SU-DHL-6 (cell line): ENCODE measurements around the gene HMGN4.
A peak's percentile ranks its signal among the peaks of the same experiment; 100 is the strongest.
"Not testable (repeated sequence)": the region's sequence is repeated elsewhere in the genome, so short reads cannot be mapped to it uniquely, and the experiment has no call there.

ENCODE experiments used
- H2AFZ ChIP-seq: fragments of 200-600 bp; sonication (generic); 2 replicates; pipeline ENCODE4 v1.6.1; 2014; ENCODE audit warnings: low read depth, mild to moderate bottlenecking, moderate library complexity, mixed read lengths, antibody characterized with exemption, low read length; ENCODE audit not compliant: severe bottlenecking
- H3F3A ChIP-seq: fragments of 200-600 bp; shearing (Covaris generic); 2 replicates; pipeline ENCODE4 v1.6.0; 2016; ENCODE audit warnings: antibody characterized with exemption, mild to moderate bottlenecking; ENCODE audit not compliant: insufficient read depth
- H3K27ac ChIP-seq: fragments of 200-600 bp; sonication (generic); 2 replicates; pipeline ENCODE4 v1.5.1; 2016; ENCODE audit warnings: low read depth, mild to moderate bottlenecking, low read length, moderate library complexity, mixed read lengths
- H3K27me3 ChIP-seq: fragments of 200-600 bp; sonication (generic), shearing (Covaris generic); 2 replicates; pipeline ENCODE4 v1.6.0; 2014; ENCODE audit warnings: mild to moderate bottlenecking, low read length
- H3K36me3 ChIP-seq: fragments of 200-600 bp; sonication (generic); 2 replicates; pipeline ENCODE4 v1.6.1; 2014; ENCODE audit warnings: mild to moderate bottlenecking, low read length, mixed read lengths
- H3K4me2 ChIP-seq: fragments of 300-600, 200-600 bp; shearing (Covaris generic), sonication (generic); 2 replicates; pipeline ENCODE4 v1.6.0; 2014; ENCODE audit warnings: low read length, low read depth, mild to moderate bottlenecking; ENCODE audit not compliant: poor library complexity, severe bottlenecking
- H3K4me3 ChIP-seq: fragments of 200-600 bp; sonication (generic); 2 replicates; pipeline ENCODE4 v1.5.1; 2014; ENCODE audit warnings: antibody characterized with exemption, low read length, mild to moderate bottlenecking, mixed read lengths; ENCODE audit not compliant: insufficient read depth, poor library complexity, severe bottlenecking
- H3K79me2 ChIP-seq: fragments of 200-600 bp; sonication (generic); 2 replicates; pipeline ENCODE4 v1.6.1; 2014; ENCODE audit warnings: mild to moderate bottlenecking, low read length, moderate library complexity; ENCODE audit not compliant: insufficient read depth
- H3K9ac ChIP-seq: fragments of 200-600 bp; sonication (generic); 2 replicates; pipeline ENCODE4 v1.7.0; 2014; ENCODE audit warnings: mild to moderate bottlenecking, low read length
- H3K9me2 ChIP-seq: fragments of 200-600 bp; sonication (generic); replicated peaks from 2 replicates; pipeline ENCODE4 v1.6.1; 2014; ENCODE audit warnings: low read length; ENCODE audit not compliant: insufficient read depth
- H3K9me3 ChIP-seq: fragments of 200-600 bp; sonication (generic); 2 replicates; pipeline ENCODE4 v1.6.1; 2014; ENCODE audit warnings: low read length, mixed read lengths; ENCODE audit not compliant: insufficient read depth
- H4K20me1 ChIP-seq: fragments of 200-600 bp; sonication (generic); 2 replicates; pipeline ENCODE4 v1.6.1; 2014; ENCODE audit warnings: low read depth, mild to moderate bottlenecking, antibody characterized with exemption, low read length, moderate library complexity, mixed read lengths
- CTCF ChIP-seq: fragments of 200-600 bp; sonication (generic); IDR thresholded peaks from one replicate; pipeline ENCODE4 v1.5.1; 2017; ENCODE audit warnings: antibody characterized with exemption, mild to moderate bottlenecking, low read length, moderate library complexity; ENCODE audit not compliant: insufficient read depth, poor library complexity, severe bottlenecking
- EZH2phosphoT487 ChIP-seq: fragments of 200-600 bp; sonication (generic), shearing (Covaris generic); conservative IDR thresholded peaks from 2 replicates; pipeline ENCODE4 v1.6.1; 2018; ENCODE audit warnings: mild to moderate bottlenecking, antibody characterized with exemption, low read length, moderate library complexity, mixed read lengths

The HMGN4 gene

DNA sequence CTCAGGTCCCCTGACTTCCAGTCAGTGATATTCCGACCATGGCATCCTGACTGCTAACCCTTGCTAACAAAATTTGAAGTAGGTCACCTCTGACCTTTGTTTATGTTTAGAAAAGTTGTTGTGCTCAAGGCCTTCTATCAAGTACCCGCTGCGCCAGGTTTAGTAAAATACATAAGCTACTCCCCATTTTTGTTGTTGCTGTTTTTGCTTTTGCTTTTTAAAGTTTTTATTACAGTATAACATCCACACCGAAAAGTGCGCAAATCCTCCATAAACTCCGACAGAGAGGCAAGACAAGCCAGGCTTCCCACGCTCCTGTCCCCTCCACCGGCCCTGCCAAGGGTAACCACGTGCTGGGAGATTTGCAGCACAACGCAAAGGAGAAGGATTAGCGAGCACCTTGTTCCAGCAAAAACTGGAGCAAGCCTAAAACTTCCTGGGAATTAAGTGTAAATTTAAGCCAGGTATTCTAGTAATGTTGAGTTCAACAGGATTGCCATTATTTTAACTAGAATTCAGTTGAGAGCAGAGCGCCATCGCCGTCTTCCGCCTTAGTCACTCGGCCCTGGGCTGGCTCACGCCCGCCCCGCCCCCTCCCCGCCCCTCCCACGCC is 17.8 kb upstream of the HMGN4 start:
- H2AFZ ChIP-seq, result peak overlapping the region; percentile 88
- no peaks in the 10 kb centered on the region for H3K36me3 ChIP-seq
- H3K9me2 ChIP-seq, result no peaks in the 10 kb centered on the region
- H3K4me3 ChIP-seq, result peak overlapping the region; percentile 49
- no peaks in the 10 kb centered on the region for H4K20me1 ChIP-seq
- peaks cover 15% of the 10 kb centered on the region for H3F3A ChIP-seq
- no peaks in the 10 kb centered on the region for H3K9me3 ChIP-seq
- no peaks in the 10 kb centered on the region for H3K27me3 ChIP-seq
- TF ChIP-seq CTCF (no peak), EZH2phosphoT487 (no peak)
- peak overlapping the region; percentile 62 for H3K27ac ChIP-seq
- H3K4me2 ChIP-seq, result peak overlapping the region; percentile 67
- H3K9ac ChIP-seq, result peak overlapping the region; percentile 48
- H3K79me2 ChIP-seq, result no peaks in the 10 kb centered on the region

DNA sequence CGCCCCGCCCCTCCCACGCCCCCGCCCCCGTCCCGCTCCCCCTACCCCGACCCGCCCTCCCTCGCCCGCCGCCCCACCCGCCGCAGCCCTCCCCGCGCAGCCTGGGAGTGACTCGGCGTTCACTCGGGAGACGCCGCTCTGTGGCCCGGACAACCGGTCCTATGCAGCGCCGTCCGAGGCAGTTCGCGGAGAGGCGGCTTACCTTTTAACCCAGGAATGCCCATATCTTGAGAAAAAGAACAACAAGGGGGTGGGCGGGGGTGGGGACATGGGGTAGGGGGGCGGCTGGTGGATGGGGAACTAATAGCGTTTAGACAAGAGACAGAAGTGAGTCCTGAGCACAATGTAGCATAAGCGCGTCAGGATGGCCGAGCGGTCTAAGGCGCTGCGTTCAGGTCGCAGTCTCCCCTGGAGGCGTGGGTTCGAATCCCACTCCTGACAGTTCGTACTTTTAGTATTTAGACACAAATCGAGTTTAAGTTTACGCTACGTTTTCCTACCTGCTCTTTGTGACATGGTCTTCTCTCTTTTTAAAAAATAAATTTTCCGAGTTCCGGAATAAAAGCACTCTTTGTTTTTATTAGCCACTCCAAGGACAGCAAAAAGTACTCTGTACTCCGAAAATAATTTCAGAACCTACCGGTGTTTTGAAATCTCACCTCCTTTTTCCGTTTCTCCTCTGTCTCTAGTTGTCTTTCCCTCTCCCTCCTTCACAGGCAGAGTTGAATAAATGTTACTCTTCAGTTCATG is 17.1 kb upstream of the HMGN4 start:
- Histone ChIP-seq H3K9me3 (no peaks in the 10 kb centered on the region), H3K9me2 (no peaks in the 10 kb centered on the region), H3K9ac (peak overlapping the region; percentile 48), H3K4me3 (peak overlapping the region; percentile 51), H3K27ac (peak overlapping the region; percentile 40), H2AFZ (peak overlapping the region; percentile 91), H3K27me3 (no peaks in the 10 kb centered on the region), H3K79me2 (no peaks in the 10 kb centered on the region), H3K4me2 (peak overlapping the region; percentile 69), H3F3A (peaks cover 15% of the 10 kb centered on the region), H4K20me1 (no peaks in the 10 kb centered on the region), H3K36me3 (no peaks in the 10 kb centered on the region)
- TF ChIP-seq EZH2phosphoT487 (no peak), CTCF (no peak)

- no peaks in the 10 kb centered on the region for H3K36me3 ChIP-seq
- H3K4me2 ChIP-seq, result peak overlapping the region; percentile 69
- peaks cover 15% of the 10 kb centered on the region for H3F3A ChIP-seq
- H3K27me3 ChIP-seq, result no peaks in the 10 kb centered on the region
- TF ChIP-seq EZH2phosphoT487 (no peak), CTCF (peak; percentile 69)
- peak overlapping the region; percentile 91 for H2AFZ ChIP-seq
- H3K9me3 ChIP-seq, result no peaks in the 10 kb centered on the region
- no peaks in the 10 kb centered on the region for H3K79me2 ChIP-seq
- H4K20me1 ChIP-seq, result no peaks in the 10 kb centered on the region
- H3K9ac ChIP-seq, result peak overlapping the region; percentile 48
- H3K4me3 ChIP-seq, result peak overlapping the region; percentile 51
- no peaks in the 10 kb centered on the region for H3K9me2 ChIP-seq
- peak overlapping the region; percentile 40 for H3K27ac ChIP-seq
These were observed 16.4 kb upstream of the HMGN4 start for GRCh38 chr6:26521600-26522391.

DNA sequence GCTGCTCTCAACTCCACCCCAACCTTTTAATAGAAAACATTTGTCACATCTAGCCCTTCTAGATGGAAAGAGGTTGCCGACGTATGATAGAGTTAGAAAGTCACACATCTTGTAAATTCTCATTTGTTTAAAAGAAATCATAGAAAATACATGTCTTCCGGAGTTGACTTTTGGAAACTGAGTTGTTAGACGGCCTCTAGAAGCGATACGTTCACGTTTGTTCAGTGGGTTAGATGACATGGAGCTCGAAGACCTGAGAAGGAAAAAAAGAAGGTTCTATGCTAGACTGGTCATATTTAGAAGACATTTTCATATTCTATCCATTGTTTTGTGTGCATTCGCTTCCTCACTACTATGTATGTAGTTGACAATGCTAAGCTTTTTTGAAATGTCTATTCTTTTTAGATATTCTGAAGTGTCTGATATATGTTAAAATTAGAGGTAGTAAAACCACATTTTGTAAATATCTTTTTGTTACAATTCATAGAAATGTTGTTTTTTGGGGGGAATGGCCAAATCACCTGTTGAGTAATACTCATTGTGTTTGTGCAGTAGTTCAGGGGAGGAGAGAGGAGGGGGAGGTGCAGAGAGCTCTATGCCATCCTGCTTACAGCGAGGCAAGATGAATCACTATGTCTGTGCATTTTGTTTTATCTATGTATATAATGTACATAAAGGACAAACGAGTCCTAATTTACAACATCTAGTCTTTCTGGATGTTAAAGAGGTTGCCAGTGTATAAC is 15.5 kb upstream of the HMGN4 start:
- H2AFZ ChIP-seq, H3K4me3 ChIP-seq, H3K9me2 ChIP-seq, H4K20me1 ChIP-seq, H3K27ac ChIP-seq, H3K36me3 ChIP-seq, H3K79me2 ChIP-seq, H3K27me3 ChIP-seq, H3K9me3 ChIP-seq: not testable (repeated sequence)
- H3K4me2 ChIP-seq, result peak overlapping the region; percentile 69
- peak overlapping the region; percentile 48; the same call in 1 of the 2 replicates for H3K9ac ChIP-seq
- H3F3A ChIP-seq, result peaks cover 15% of the 10 kb centered on the region

GRCh38 chr6:26524314-26524713 is 13.9 kb upstream of the HMGN4 start:
- not testable (repeated sequence) for H3K4me2 ChIP-seq, H3K4me3 ChIP-seq

More at GRCh38 chr6:26524314-26524713, 13.9 kb upstream of the HMGN4 start:
- H3K9me3 ChIP-seq, H3K27me3 ChIP-seq, H3K9me2 ChIP-seq, H4K20me1 ChIP-seq, H3K9ac ChIP-seq, H2AFZ ChIP-seq, H3K36me3 ChIP-seq, H3K79me2 ChIP-seq, H3K27ac ChIP-seq: not testable (repeated sequence)
- peaks cover 15% of the 10 kb centered on the region for H3F3A ChIP-seq
